ENCODE data around the gene BCAP31. TPM values are rescaled to one million over a fixed set of nuclear protein-coding genes. Genes with fewer than 3 reads are reported as not detected.

Gene BCAP31
- total and polyA plus RNA-seq, 11 donors, result 59.9 to 162 (median 102) TPM

GRCh38 chrX:153769158-153769864, 45.1 kb upstream of the BCAP31 start:
- intact Hi-C loops (cut with DNase I), result no loop called here
- DNase-seq, result peak in 2 of 5 donors; percentile 16 to 26
- TF ChIP-seq POLR2A (IDR thresholded peaks at IDR 0.05), result no peak
- TF ChIP-seq, protein P1, sequence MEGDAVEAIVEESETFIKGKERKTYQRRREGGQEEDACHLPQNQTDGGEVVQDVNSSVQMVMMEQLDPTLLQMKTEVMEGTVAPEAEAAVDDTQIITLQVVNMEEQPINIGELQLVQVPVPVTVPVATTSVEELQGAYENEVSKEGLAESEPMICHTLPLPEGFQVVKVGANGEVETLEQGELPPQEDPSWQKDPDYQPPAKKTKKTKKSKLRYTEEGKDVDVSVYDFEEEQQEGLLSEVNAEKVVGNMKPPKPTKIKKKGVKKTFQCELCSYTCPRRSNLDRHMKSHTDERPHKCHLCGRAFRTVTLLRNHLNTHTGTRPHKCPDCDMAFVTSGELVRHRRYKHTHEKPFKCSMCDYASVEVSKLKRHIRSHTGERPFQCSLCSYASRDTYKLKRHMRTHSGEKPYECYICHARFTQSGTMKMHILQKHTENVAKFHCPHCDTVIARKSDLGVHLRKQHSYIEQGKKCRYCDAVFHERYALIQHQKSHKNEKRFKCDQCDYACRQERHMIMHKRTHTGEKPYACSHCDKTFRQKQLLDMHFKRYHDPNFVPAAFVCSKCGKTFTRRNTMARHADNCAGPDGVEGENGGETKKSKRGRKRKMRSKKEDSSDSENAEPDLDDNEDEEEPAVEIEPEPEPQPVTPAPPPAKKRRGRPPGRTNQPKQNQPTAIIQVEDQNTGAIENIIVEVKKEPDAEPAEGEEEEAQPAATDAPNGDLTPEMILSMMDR (IDR thresholded peaks at IDR 0.05), result no peak
- Histone ChIP-seq H3K9me3 (no peaks in the 10 kb centered on the region), H3K4me3 (no peak overlapping the region), H3K27ac (no peak overlapping the region), H3K27me3 (no peaks in the 10 kb centered on the region), H3K36me3 (no peaks in the 10 kb centered on the region), H3K4me1 (peaks cover 0 to 22% (median 5%) of the 10 kb centered on the region in 12 donors)
- ATAC-seq, result no peak
- 87 to 91% (median 90%) methylated on average over 19 to 23 of the region's 23 CpGs for WGBS, 4 donors

GRCh38 chrX:153768311-153769157, 44.3 kb upstream of the BCAP31 start:
- WGBS, 4 donors, result 74 to 91% (median 78%) methylated on average over 8 to 22 of the region's 22 CpGs
- Histone ChIP-seq H3K4me1 (peaks cover 0 to 26% (median 5%) of the 10 kb centered on the region in 12 donors), H3K9me3 (no peaks in the 10 kb centered on the region), H3K27ac (no peak overlapping the region), H3K36me3 (no peaks in the 10 kb centered on the region), H3K4me3 (no peak overlapping the region), H3K27me3 (no peaks in the 10 kb centered on the region)
- DNase-seq (peak in 2 of 5 donors; percentile 17 to 22), ATAC-seq (no peak)
- TF ChIP-seq, protein P1 (IDR thresholded peaks at IDR 0.05), result no peak
- no peak for TF ChIP-seq POLR2A (IDR thresholded peaks at IDR 0.05)
- intact Hi-C loops (cut with DNase I), result no loop called here

DNA sequence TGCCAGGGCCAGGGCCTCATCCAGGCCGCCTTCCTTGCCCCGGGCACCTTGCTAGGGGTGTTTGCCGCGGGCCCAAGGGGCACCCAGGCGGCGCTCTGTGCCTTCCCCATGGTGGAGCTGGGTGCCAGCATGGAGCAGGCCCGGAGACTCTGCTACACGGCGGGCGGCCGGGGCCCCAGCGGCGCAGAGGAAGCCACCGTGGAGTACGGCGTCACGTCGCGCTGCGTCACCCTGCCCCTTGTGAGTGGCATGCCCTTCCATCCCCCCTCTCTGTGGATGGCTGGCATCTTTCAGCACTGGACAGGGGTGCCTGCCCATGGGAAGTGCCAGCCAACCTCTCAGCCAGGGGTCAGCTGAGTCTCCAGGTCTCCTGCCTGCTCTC, 43.5 kb upstream of the BCAP31 start:
- 80 to 96% (median 93%) methylated on average over 2 to 20 of the region's 20 CpGs for WGBS, 4 donors
- Histone ChIP-seq H3K9me3 (no peaks in the 10 kb centered on the region), H3K27ac (no peak overlapping the region), H3K4me1 (peaks cover 0 to 26% (median 5%) of the 10 kb centered on the region in 12 donors), H3K27me3 (no peaks in the 10 kb centered on the region), H3K4me3 (no peak overlapping the region), H3K36me3 (no peaks in the 10 kb centered on the region)
- ATAC-seq (no peak), DNase-seq (peak in 1 of 5 donors; percentile 21)
- intact Hi-C loops (cut with DNase I), result no loop called here
- TF ChIP-seq, protein P1 (IDR thresholded peaks at IDR 0.05), result no peak
- TF ChIP-seq POLR2A (IDR thresholded peaks at IDR 0.05), result no peak

Measured in heart left ventricle (tissue), 16 donors.